Erythroblast (primary cell): ENCODE measurements around the gene BASP1.

Experiments used
- GATA1 ChIP-seq: IDR thresholded peaks from 2 replicates; pipeline ENCODE4 v1.6.1; 2011; ENCODE audit warnings: low read depth, mild to moderate bottlenecking, control low read depth, low read length, moderate library complexity
- POLR2A ChIP-seq: IDR thresholded peaks from 2 replicates; pipeline ENCODE4 v1.6.1; 2011; ENCODE audit warnings: mild to moderate bottlenecking, low read length

DNA sequence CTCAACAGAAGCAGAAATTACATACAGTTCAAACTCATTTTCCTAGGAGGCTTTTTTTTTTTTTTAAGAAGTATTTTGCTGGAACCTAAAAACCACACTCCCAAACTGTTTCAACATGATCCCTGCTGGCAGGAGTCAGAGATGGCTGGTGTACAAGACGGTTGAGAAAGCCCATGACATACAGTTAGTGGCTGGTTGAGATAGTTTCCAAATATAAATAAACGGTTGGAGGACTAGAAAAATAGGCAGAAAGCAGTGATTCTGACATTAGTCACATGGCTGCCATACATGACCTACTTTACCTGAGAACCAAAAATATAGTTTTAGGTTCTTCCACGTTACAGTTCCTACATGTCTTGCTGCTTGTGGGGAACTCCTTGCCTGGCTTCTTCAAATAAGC is 31.7 kb upstream of the BASP1 start:
- no peak for TF ChIP-seq POLR2A
- no peak for TF ChIP-seq GATA1
